ENCODE measurements around the gene ZMPSTE24.

ZMPSTE24 gene

GRCh38 chr1:40265298-40265697, 7.3 kb downstream of the ZMPSTE24 start:
- DNase-seq = no peak

GRCh38 chr1:40265919-40266318, 7.9 kb downstream of the ZMPSTE24 start:
- no peak for DNase-seq

- no peak for DNase-seq
Observed at GRCh38 chr1:40266786-40267535, 8.9 kb downstream of the ZMPSTE24 start.

- DNase-seq = no peak
Observed at GRCh38 chr1:40267767-40268187, 9.7 kb downstream of the ZMPSTE24 start.

- DNase-seq = no peak
Observed at GRCh38 chr1:40268211-40268610, 10.2 kb downstream of the ZMPSTE24 start.

- no peak for DNase-seq
Observed at GRCh38 chr1:40270152-40270834, 12.3 kb downstream of the ZMPSTE24 start.

GRCh38 chr1:40272653-40273213, 14.7 kb downstream of the ZMPSTE24 start:
- no peak for DNase-seq

- no peak for DNase-seq
Observed at GRCh38 chr1:40273547-40274166, 15.6 kb downstream of the ZMPSTE24 start.

GRCh38 chr1:40274331-40274730, 16.3 kb downstream of the ZMPSTE24 start:
- DNase-seq = no peak

GRCh38 chr1:40276122-40276521, 18.1 kb downstream of the ZMPSTE24 start:
- DNase-seq = no peak

- DNase-seq = no peak
Observed at GRCh38 chr1:40281853-40282252, 23.8 kb downstream of the ZMPSTE24 start.

- no peak for DNase-seq
Observed at GRCh38 chr1:40291293-40291692, 33.3 kb downstream of the ZMPSTE24 start.

GRCh38 chr1:40299366-40300248, 41.6 kb downstream of the ZMPSTE24 start:
- DNase-seq = peak; percentile 38

GRCh38 chr1:40300249-40300567, 42.2 kb downstream of the ZMPSTE24 start:
- DNase-seq = no peak

GRCh38 chr1:40300651-40301050, 42.6 kb downstream of the ZMPSTE24 start:
- DNase-seq = peak; percentile 33

GRCh38 chr1:40301066-40301465, 43.0 kb downstream of the ZMPSTE24 start:
- DNase-seq = peak; percentile 38

GRCh38 chr1:40301541-40302299, 43.7 kb downstream of the ZMPSTE24 start:
- peak; percentile 22 for DNase-seq

- DNase-seq = peak; percentile 29
Observed at GRCh38 chr1:40302475-40302874, 44.4 kb downstream of the ZMPSTE24 start.

- peak; percentile 42 for DNase-seq
Observed at GRCh38 chr1:40303051-40303771, 45.2 kb downstream of the ZMPSTE24 start.

- peak; percentile 35 for DNase-seq
Observed at GRCh38 chr1:40303790-40304189, 45.8 kb downstream of the ZMPSTE24 start.

GRCh38 chr1:40305451-40305850, 47.4 kb downstream of the ZMPSTE24 start:
- DNase-seq = no peak
